Mesothelial cell of epicardium (in vitro differentiated cells): ENCODE data around the gene CCDC179. TPM values are rescaled to one million over a fixed set of nuclear protein-coding genes. Genes with fewer than 3 reads are reported as not detected.

Experiments used
- DNase-seq, 2 experiments: peaks; one replicate each; pipeline ENCODE4 v3.0.0; 2021; ENCODE audit warnings: low spot score in 2 of 2; ENCODE audit not compliant: unreplicated experiment in 2 of 2
- H3K27ac Mint-ChIP-seq: 2 replicates; pipeline ENCODE4 v1.8.0; 2021; ENCODE audit warnings: mixed read lengths
- H3K27me3 Mint-ChIP-seq: 2 replicates; pipeline ENCODE4 v1.8.0; 2021; ENCODE audit warnings: low read depth, mixed read lengths
- H3K36me3 Mint-ChIP-seq: 2 replicates; pipeline ENCODE4 v1.8.0; 2021; ENCODE audit warnings: mixed read lengths
- H3K4me1 Mint-ChIP-seq: 2 replicates; pipeline ENCODE4 v1.8.0; 2021; ENCODE audit warnings: mixed read lengths
- H3K4me3 Mint-ChIP-seq: 2 replicates; pipeline ENCODE4 v1.8.0; 2021; ENCODE audit warnings: mild to moderate bottlenecking, moderate library complexity, mixed read lengths
- H3K9me3 Mint-ChIP-seq: 2 replicates; pipeline ENCODE4 v1.8.0; 2021; ENCODE audit warnings: mixed read lengths
- CTCF ChIP-seq: fragments of 200-600 bp; sonication (generic); IDR thresholded peaks from one replicate; pipeline ENCODE4 v1.5.0; 2021; ENCODE audit warnings: antibody characterized with exemption; ENCODE audit not compliant: unreplicated experiment
- total RNA-seq: library from RNA; stranded (reverse); gene quantifications from 3 replicates; pipeline ENCODE4 v1.2.1, GENCODE V29; 2021

The CCDC179 gene
- total RNA-seq, 1 donor from 2014 or later = not detected

- Mint-ChIP-seq H3K27me3 (peaks cover 3% of the 10 kb centered on the region), H3K27ac (no peak overlapping the region), H3K4me1 (peaks cover 3% of the 10 kb centered on the region), H3K36me3 (no peaks in the 10 kb centered on the region), H3K9me3 (no peaks in the 10 kb centered on the region), H3K4me3 (no peak overlapping the region)
- no peak for DNase-seq
- no peak for TF ChIP-seq CTCF
These were observed 61.4 kb downstream of the CCDC179 start for GRCh38 chr11:22798901-22799300.

GRCh38 chr11:22797047-22797446 lies 63.2 kb downstream of the CCDC179 start:
- Mint-ChIP-seq H3K36me3 (no peaks in the 10 kb centered on the region), H3K4me1 (peaks cover 16% of the 10 kb centered on the region), H3K4me3 (no peak overlapping the region), H3K27me3 (peaks cover 3% of the 10 kb centered on the region), H3K27ac (no peak overlapping the region), H3K9me3 (no peaks in the 10 kb centered on the region)
- no peak for TF ChIP-seq CTCF
- no peak for DNase-seq

Other genes with a start within 250 kb of the CCDC179 start
- 17.4 to 18.2 TPM (median 17.4 TPM) in 3 replicates for gene FANCF, start 234.7 kb downstream of the CCDC179 start, total RNA-seq
- 14.8 to 17.8 TPM (median 14.9 TPM) in 3 replicates for gene GAS2, start 193.9 kb downstream of the CCDC179 start, total RNA-seq
- 17.0 to 19.9 TPM (median 19.6 TPM) in 3 replicates for gene SVIP, start 30.7 kb downstream of the CCDC179 start, total RNA-seq